Astrocyte (in vitro differentiated cells and primary cell): ENCODE measurements around the gene XYLT1.

Experiments used
- EZH2 ChIP-seq: IDR thresholded peaks from 2 replicates; pipeline ENCODE4 v1.6.1; 2012; ENCODE audit warnings: mild to moderate bottlenecking, low read length, inconsistent platforms; ENCODE audit not compliant: insufficient read depth
- TF ChIP-seq, protein P1 (sequence below): IDR thresholded peaks from 2 replicates; pipeline ENCODE4 v1.5.1; 2011; ENCODE audit warnings: low read depth, mild to moderate bottlenecking, inconsistent platforms, low read length, moderate library complexity; ENCODE audit not compliant: insufficient read depth

GRCh38 chr16:17098685-17099084 is 372.1 kb downstream of the XYLT1 start:
- TF ChIP-seq, protein P1, sequence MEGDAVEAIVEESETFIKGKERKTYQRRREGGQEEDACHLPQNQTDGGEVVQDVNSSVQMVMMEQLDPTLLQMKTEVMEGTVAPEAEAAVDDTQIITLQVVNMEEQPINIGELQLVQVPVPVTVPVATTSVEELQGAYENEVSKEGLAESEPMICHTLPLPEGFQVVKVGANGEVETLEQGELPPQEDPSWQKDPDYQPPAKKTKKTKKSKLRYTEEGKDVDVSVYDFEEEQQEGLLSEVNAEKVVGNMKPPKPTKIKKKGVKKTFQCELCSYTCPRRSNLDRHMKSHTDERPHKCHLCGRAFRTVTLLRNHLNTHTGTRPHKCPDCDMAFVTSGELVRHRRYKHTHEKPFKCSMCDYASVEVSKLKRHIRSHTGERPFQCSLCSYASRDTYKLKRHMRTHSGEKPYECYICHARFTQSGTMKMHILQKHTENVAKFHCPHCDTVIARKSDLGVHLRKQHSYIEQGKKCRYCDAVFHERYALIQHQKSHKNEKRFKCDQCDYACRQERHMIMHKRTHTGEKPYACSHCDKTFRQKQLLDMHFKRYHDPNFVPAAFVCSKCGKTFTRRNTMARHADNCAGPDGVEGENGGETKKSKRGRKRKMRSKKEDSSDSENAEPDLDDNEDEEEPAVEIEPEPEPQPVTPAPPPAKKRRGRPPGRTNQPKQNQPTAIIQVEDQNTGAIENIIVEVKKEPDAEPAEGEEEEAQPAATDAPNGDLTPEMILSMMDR = no peak
- no peak for TF ChIP-seq EZH2
